ENCODE data around the gene TRAPPC5. TPM values are rescaled to one million over a fixed set of nuclear protein-coding genes. Genes with fewer than 3 reads are reported as not detected.

Gene TRAPPC5
- total RNA-seq, 1 experiment from 2014 or later: 317 TPM

DNA sequence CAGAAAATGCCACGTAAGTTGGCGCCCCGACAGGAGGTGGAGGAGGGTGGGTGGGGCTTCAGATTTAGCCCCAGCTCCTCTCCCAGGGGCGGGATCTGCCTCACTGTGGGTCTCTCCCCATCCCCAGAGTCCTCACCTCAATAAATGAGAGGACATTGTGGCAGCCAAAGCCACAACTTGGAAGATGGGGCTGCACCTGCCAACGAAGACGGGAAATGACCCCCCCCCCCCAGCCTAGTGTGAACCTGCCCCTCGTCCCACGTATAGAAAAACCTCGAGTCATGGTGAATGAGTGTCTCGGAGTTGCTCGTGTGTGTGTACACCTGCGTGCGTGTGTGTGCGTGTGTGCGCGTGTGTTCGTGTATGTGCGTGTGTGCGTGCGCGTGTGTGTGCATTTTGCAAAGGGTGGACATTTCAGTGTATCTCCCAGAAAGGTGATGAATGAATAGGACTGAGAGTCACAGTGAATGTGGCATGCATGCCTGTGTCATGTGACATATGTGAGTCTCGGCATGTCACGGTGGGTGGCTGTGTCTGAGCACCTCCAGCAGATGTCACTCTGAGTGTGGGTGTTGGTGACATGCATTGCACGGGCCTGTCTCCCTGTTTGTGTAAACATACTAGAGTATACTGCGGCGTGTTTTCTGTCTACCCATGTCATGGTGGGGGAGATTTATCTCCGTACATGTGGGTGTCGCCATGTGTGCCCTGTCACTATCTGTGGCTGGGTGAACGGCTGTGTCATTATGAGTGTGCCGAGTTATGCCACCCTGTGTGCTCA is 1.5 kb upstream of the TRAPPC5 start:
- TF ChIP-seq EZH2 (IDR thresholded peaks at IDR 0.05; ENCODE audit: low read length, unreplicated experiment): no peak
- TF ChIP-seq, protein P1, sequence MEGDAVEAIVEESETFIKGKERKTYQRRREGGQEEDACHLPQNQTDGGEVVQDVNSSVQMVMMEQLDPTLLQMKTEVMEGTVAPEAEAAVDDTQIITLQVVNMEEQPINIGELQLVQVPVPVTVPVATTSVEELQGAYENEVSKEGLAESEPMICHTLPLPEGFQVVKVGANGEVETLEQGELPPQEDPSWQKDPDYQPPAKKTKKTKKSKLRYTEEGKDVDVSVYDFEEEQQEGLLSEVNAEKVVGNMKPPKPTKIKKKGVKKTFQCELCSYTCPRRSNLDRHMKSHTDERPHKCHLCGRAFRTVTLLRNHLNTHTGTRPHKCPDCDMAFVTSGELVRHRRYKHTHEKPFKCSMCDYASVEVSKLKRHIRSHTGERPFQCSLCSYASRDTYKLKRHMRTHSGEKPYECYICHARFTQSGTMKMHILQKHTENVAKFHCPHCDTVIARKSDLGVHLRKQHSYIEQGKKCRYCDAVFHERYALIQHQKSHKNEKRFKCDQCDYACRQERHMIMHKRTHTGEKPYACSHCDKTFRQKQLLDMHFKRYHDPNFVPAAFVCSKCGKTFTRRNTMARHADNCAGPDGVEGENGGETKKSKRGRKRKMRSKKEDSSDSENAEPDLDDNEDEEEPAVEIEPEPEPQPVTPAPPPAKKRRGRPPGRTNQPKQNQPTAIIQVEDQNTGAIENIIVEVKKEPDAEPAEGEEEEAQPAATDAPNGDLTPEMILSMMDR (conservative IDR thresholded peaks at IDR 0.05; ENCODE audit: low read depth, low read length): peak; percentile 57
- no peaks in the 10 kb centered on the region for H3F3A ChIP-seq (ENCODE audit: low read length, unreplicated experiment)
- peak overlapping the region; percentile 44 for H2AFZ ChIP-seq (ENCODE audit: low read length)
- H3K27me3 ChIP-seq (ENCODE audit: low read length): no peaks in the 10 kb centered on the region
- no peak overlapping the region for H3K4me3 ChIP-seq (ENCODE audit: low read length)
- no peak overlapping the region for H3K27ac ChIP-seq (ENCODE audit: low read length)
- H3K36me3 ChIP-seq (ENCODE audit: low read depth, low read length): 0 out of 2 replicates have a peak, but pooled peaks cover 10% of the 10 kb centered on the region
- peak; percentile 52 for ATAC-seq
- intact Hi-C loops (cut with micrococcal nuclease): loop anchor here (1.0 kb wide), 1 partner anchor 111 kb away; no protein-coding TSS in a partner anchor
- H3K4me2 ChIP-seq (ENCODE audit: low read length): peak overlapping the region; percentile 67
- no peaks in the 10 kb centered on the region for H3K9me3 ChIP-seq (ENCODE audit: low read length)
- no peaks in the 10 kb centered on the region for H3K9me2 ChIP-seq (replicated peaks; ENCODE audit: low read length)
- no peak overlapping the region for H3K9ac ChIP-seq (ENCODE audit: low read length)
- ChIA-PET POLR2A (ENCODE audit: unreplicated experiment) (no interaction called here), CTCF (no interaction called here)
- H3K4me1 ChIP-seq (ENCODE audit: insufficient read depth, low read length): peaks cover 25% of the 10 kb centered on the region; the same call in 1 of the 2 replicates
- peaks cover 20% of the 10 kb centered on the region for H3K79me2 ChIP-seq (ENCODE audit: low read length)
- peak; percentile 55 for DNase-seq
- H4K20me1 ChIP-seq (ENCODE audit: low read length): no peaks in the 10 kb centered on the region
- no TSS peak for BruUV-seq (replicated peaks)

DNA sequence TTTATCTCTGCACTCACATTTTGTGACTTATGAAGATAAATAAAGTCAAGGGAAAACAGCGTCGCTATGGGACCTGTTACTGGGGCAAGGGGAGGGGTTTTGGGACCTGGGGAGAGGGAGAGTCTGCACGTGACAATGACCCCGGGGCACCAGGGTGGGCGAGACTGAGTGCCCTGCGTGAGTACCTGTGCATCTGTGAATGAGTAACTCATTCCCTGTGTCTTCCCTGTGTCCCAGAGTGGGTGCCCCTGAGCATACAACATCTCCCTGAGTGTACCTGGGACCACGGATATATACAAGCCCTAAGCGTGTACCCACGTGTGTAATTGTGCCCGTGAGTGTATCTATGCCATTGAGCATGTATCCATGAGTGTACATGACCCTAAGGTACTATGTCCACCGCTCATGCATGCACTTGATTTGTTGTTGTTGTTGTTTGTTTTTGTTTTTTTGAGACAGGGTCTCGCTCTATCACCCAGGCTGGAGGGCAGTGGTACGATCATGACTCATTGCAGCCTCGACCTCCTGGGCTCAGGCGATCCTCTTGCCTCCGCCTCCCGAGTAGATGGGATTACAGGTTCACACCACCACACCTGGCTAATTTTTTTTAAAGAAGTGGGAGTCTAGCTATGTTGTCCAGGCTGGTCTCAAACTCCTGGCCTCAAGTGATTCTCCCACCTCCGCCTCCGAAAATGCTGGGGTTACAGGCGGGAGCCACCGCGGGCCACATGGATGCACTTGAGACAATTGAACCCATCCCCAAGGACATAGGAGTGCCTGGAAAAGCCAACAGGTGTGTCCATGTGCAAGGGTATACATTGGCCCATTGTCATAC is 645 bp upstream of the TRAPPC5 start:
- ChIA-PET POLR2A (ENCODE audit: unreplicated experiment) (no interaction called here), CTCF (interaction anchor here (1.0 to 2.2 kb wide), 6 partner anchors 19 to 120 kb away, joined by 3 to 48 read pairs (median 4); no protein-coding TSS in a partner anchor)
- Histone ChIP-seq H4K20me1 (ENCODE audit: low read length) (no peaks in the 10 kb centered on the region), H2AFZ (ENCODE audit: low read length) (peak overlapping the region; percentile 88), H3K9ac (ENCODE audit: low read length) (peak overlapping the region; percentile 98), H3K4me2 (ENCODE audit: low read length) (peak overlapping the region; percentile 98), H3F3A (ENCODE audit: low read length, unreplicated experiment) (no peaks in the 10 kb centered on the region), H3K4me3 (ENCODE audit: low read length) (peak overlapping the region; percentile 97), H3K36me3 (ENCODE audit: low read depth, low read length) (0 out of 2 replicates have a peak, but pooled peaks cover 10% of the 10 kb centered on the region), H3K27ac (ENCODE audit: low read length) (no peak overlapping the region), H3K9me2 (replicated peaks; ENCODE audit: low read length) (no peaks in the 10 kb centered on the region), H3K9me3 (ENCODE audit: low read length) (no peaks in the 10 kb centered on the region), H3K27me3 (ENCODE audit: low read length) (no peaks in the 10 kb centered on the region), H3K79me2 (ENCODE audit: low read length) (peaks cover 20% of the 10 kb centered on the region), H3K4me1 (ENCODE audit: insufficient read depth, low read length) (peaks cover 25% of the 10 kb centered on the region; the same call in 1 of the 2 replicates)
- TF ChIP-seq, protein P1 (conservative IDR thresholded peaks at IDR 0.05; ENCODE audit: low read depth, low read length): no peak
- TF ChIP-seq EZH2phosphoT487 (IDR thresholded peaks at IDR 0.05; ENCODE audit: borderline replicate concordance, low read length): no peak
- no peak for TF ChIP-seq EZH2 (IDR thresholded peaks at IDR 0.05; ENCODE audit: low read length, unreplicated experiment)
- BruUV-seq (replicated peaks): TSS peak; percentile 86
- intact Hi-C loops (cut with micrococcal nuclease): loop anchor here (1.0 kb wide), 3 partner anchors 28 to 119 kb away; no protein-coding TSS in a partner anchor
- DNase-seq (no peak), ATAC-seq (no peak)
